ENCODE results near the gene CAPN13.

- TF ChIP-seq, protein P1, sequence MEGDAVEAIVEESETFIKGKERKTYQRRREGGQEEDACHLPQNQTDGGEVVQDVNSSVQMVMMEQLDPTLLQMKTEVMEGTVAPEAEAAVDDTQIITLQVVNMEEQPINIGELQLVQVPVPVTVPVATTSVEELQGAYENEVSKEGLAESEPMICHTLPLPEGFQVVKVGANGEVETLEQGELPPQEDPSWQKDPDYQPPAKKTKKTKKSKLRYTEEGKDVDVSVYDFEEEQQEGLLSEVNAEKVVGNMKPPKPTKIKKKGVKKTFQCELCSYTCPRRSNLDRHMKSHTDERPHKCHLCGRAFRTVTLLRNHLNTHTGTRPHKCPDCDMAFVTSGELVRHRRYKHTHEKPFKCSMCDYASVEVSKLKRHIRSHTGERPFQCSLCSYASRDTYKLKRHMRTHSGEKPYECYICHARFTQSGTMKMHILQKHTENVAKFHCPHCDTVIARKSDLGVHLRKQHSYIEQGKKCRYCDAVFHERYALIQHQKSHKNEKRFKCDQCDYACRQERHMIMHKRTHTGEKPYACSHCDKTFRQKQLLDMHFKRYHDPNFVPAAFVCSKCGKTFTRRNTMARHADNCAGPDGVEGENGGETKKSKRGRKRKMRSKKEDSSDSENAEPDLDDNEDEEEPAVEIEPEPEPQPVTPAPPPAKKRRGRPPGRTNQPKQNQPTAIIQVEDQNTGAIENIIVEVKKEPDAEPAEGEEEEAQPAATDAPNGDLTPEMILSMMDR (IDR thresholded peaks at IDR 0.05; ENCODE audit: low read depth, low read length) = peak; percentile 32
- no peak for TF ChIP-seq EZH2phosphoT487 (IDR thresholded peaks at IDR 0.05; ENCODE audit: low read depth)
These were observed 115.1 kb downstream of the CAPN13 start for GRCh38 chr2:30691948-30692828.

Measured in OCI-LY3 (cell line).